GM18873 (cell line): Measurements from ENCODE around the gene BDNF.

Experiments used
- ATAC-seq: cut with Tn5 transposase; IDR thresholded peaks from one replicate; pipeline ENCODE4 v1.9.1; 2021; ENCODE audit warnings: mild to moderate bottlenecking, moderate library complexity, moderate number of reproducible peaks; ENCODE audit not compliant: unreplicated experiment, low FRiP score

BDNF gene

GRCh38 chr11:27610280-27610679, 90.0 kb downstream of the BDNF start:
- ATAC-seq = no peak

DNA sequence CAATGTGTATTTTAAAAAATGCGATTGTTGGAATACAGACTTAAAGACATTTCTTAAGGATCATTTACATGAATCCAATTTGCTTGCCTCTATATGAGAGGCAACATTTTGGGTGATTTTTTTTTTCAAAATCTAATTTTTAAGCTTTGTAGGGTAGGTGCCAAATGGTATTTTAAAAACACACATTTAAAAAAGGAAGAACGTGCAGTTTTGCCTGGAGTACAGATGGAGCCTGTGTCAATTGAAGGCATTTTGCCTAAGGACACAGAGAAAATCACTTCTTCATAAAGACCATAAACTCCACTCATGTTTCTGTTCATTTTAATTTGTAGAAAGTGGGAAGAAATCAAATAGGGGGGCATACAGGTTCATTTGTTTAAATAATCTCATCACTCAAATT, 91.3 kb downstream of the BDNF start:
- ATAC-seq = no peak

- no peak for ATAC-seq
Measured at GRCh38 chr11:27605422-27605821, 94.8 kb downstream of the BDNF start.
